ENCODE measurements around the gene MYL9.
"Not testable (repeated sequence)": the region's sequence is repeated elsewhere in the genome, so short reads cannot be mapped to it uniquely, and the experiment has no call there.

Gene MYL9

GRCh38 chr20:36507746-36508145 lies 33.6 kb upstream of the MYL9 start:
- H3K9me3 Mint-ChIP-seq: no peaks in the 10 kb centered on the region
- peaks cover 19% of the 10 kb centered on the region for H3K36me3 Mint-ChIP-seq
- H3K4me3 Mint-ChIP-seq: no peak overlapping the region
- ATAC-seq (ENCODE audit: low read depth) (no peak), DNase-seq (ENCODE audit: low spot score in 2 of 2) (no peak)
- H3K4me1 Mint-ChIP-seq: peaks cover 7% of the 10 kb centered on the region
- H3K27me3 Mint-ChIP-seq: no peaks in the 10 kb centered on the region
- H3K27ac Mint-ChIP-seq: no peak overlapping the region

- Mint-ChIP-seq H3K4me3 (no peak overlapping the region), H3K36me3 (peaks cover 10% of the 10 kb centered on the region), H3K27me3 (no peaks in the 10 kb centered on the region), H3K27ac (peak overlapping the region; percentile 32), H3K4me1 (peaks cover 3% of the 10 kb centered on the region), H3K9me3 (no peaks in the 10 kb centered on the region)
- DNase-seq (ENCODE audit: low spot score in 2 of 2): no peak
- ATAC-seq (ENCODE audit: low read depth): peak; percentile 45
Measured at GRCh38 chr20:36519012-36519719, 22.2 kb upstream of the MYL9 start.

DNA sequence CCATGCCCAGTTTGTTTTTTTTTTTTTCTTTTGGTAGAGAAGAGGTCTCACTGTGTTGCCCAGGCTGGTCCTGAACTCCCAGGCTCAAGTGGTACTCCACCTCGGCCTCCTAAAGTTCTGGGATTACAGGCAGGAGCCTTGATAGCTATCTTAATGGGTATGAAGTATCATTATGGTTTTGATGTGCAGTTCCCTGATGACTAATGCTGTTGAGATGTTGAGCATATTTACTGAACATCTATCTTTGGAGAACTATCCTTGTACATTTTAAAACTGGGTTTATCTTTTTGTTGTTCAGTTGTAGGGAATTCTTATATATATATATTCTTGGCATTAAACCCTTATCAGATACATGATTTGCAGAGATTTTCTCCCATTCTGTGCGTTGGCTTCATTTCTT lies 21.4 kb upstream of the MYL9 start:
- peaks cover 3% of the 10 kb centered on the region for H3K4me1 Mint-ChIP-seq
- no peak overlapping the region for H3K4me3 Mint-ChIP-seq
- no peaks in the 10 kb centered on the region for H3K27me3 Mint-ChIP-seq
- DNase-seq (ENCODE audit: low spot score in 2 of 2): no peak
- ATAC-seq (ENCODE audit: low read depth): no peak
- peaks cover 9% of the 10 kb centered on the region for H3K36me3 Mint-ChIP-seq
- H3K9me3 Mint-ChIP-seq: no peaks in the 10 kb centered on the region
- peak overlapping the region; percentile 32 for H3K27ac Mint-ChIP-seq

DNA sequence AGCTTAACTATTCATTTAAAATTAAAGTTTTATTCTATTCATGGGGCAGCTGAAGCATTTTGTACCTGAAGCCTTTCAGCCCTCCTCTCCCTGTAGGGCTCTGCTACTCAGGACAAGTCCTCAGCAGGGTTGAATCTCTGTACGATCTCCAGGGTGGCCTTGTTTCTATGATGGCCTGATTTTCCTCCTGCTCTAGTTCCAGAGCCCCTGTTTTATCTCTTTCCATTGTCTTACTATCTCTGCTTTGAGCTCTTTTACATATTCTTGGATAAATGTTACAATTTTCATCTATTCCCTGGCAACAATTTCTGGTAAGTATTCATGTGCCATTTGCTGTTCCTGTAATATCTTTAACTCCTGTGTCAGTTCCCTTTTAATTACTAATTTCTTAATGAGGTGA lies 19.8 kb upstream of the MYL9 start:
- DNase-seq (ENCODE audit: low spot score in 2 of 2) (no peak), ATAC-seq (ENCODE audit: low read depth) (no peak)
- Mint-ChIP-seq H3K36me3 (peaks cover 12% of the 10 kb centered on the region), H3K27me3 (no peaks in the 10 kb centered on the region), H3K4me1 (peaks cover 3% of the 10 kb centered on the region), H3K4me3 (no peak overlapping the region), H3K27ac (peak overlapping the region; percentile 2), H3K9me3 (no peaks in the 10 kb centered on the region)

DNA sequence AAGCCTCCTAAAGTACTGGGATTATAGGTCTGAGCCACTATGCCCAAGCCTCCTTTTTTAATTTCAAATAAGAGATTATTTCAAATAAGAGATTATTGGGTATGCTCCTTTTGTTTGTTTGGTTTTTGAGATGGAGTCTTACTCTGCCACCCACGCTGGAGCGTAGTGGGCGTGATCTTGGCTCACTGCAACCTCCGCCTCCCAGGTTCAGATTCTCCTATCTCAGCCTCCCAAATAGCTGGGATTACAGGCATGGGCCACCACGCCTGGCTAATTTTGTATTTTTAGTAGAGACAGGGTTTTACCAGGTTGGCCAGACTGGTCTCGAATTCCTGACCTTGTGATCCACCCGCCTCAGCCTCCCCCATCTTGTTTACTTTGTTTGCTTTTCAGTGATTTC lies 18.9 kb upstream of the MYL9 start:
- H3K4me1 Mint-ChIP-seq; H3K4me3 Mint-ChIP-seq; H3K27me3 Mint-ChIP-seq; DNase-seq (ENCODE audit: low spot score in 2 of 2); ATAC-seq (ENCODE audit: low read depth); H3K9me3 Mint-ChIP-seq: not testable (repeated sequence)
- Mint-ChIP-seq H3K27ac (peak overlapping the region; percentile 14), H3K36me3 (peaks cover 19% of the 10 kb centered on the region)

GRCh38 chr20:36523341-36523740 lies 18.0 kb upstream of the MYL9 start:
- H3K4me1 Mint-ChIP-seq: peaks cover 3% of the 10 kb centered on the region
- ATAC-seq (ENCODE audit: low read depth): no peak
- H3K4me3 Mint-ChIP-seq: no peak overlapping the region
- no peak for DNase-seq (ENCODE audit: low spot score in 2 of 2)
- no peaks in the 10 kb centered on the region for H3K27me3 Mint-ChIP-seq
- peaks cover 26% of the 10 kb centered on the region for H3K36me3 Mint-ChIP-seq
- peak overlapping the region; percentile 45 for H3K27ac Mint-ChIP-seq
- no peaks in the 10 kb centered on the region for H3K9me3 Mint-ChIP-seq

DNA sequence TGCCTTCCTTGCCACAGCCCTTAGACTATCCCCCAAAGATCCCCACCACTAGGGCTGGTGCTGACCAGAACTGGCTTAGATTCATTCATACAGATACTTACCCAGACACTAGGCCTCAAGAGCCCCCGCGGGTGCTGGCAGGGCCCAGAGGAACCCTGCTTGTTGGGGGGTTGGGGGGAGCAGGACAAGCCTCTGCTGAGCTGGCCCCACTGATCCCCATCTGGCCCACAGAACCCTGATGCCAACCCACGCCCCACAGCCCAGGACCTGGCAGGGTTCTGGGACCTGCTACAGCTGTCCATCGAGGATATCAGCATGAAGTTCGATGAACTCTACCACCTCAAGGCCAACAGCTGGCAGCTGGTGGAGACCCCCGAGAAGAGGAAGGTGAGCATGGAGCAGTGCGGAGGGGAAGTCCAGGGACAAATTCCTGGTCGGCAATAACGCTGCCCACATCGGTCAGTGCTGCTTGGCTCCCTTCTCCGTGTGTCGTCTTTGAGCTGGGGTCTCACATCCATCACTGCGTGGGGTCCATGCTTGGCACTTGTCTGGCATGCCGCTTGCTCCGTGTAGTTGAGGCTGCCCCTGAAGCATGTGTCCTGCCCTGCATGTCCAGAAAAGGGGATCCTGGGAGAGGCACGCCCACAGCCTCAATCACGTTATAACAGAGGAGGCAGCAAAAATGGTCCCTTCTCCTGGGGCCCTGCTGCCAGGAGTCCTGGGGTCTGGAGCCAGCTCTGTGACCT lies 15.5 kb upstream of the MYL9 start:
- Mint-ChIP-seq H3K9me3 (no peaks in the 10 kb centered on the region), H3K27me3 (no peaks in the 10 kb centered on the region), H3K4me1 (peaks cover 3% of the 10 kb centered on the region), H3K4me3 (no peak overlapping the region), H3K27ac (no peak overlapping the region), H3K36me3 (peaks cover 23% of the 10 kb centered on the region)
- ATAC-seq (ENCODE audit: low read depth): no peak
- DNase-seq (ENCODE audit: low spot score in 2 of 2): no peak

- peaks cover 3% of the 10 kb centered on the region for H3K4me1 Mint-ChIP-seq
- no peak for DNase-seq (ENCODE audit: low spot score in 2 of 2)
- H3K9me3 Mint-ChIP-seq: no peaks in the 10 kb centered on the region
- peaks cover 22% of the 10 kb centered on the region for H3K36me3 Mint-ChIP-seq
- no peaks in the 10 kb centered on the region for H3K27me3 Mint-ChIP-seq
- H3K4me3 Mint-ChIP-seq: no peak overlapping the region
- H3K27ac Mint-ChIP-seq: no peak overlapping the region
- no peak for ATAC-seq (ENCODE audit: low read depth)
Measured at GRCh38 chr20:36526521-36527011, 14.8 kb upstream of the MYL9 start.

- H3K4me1 Mint-ChIP-seq: peaks cover 5% of the 10 kb centered on the region
- H3K9me3 Mint-ChIP-seq: no peaks in the 10 kb centered on the region
- no peaks in the 10 kb centered on the region for H3K27me3 Mint-ChIP-seq
- H3K27ac Mint-ChIP-seq: peak overlapping the region; percentile 6
- H3K4me3 Mint-ChIP-seq: no peak overlapping the region
- peaks cover 21% of the 10 kb centered on the region for H3K36me3 Mint-ChIP-seq
- DNase-seq (ENCODE audit: low spot score in 2 of 2): no peak
- no peak for ATAC-seq (ENCODE audit: low read depth)
Measured at GRCh38 chr20:36527331-36528125, 13.8 kb upstream of the MYL9 start.

GRCh38 chr20:36528176-36528874 lies 13.0 kb upstream of the MYL9 start:
- peaks cover 21% of the 10 kb centered on the region for H3K36me3 Mint-ChIP-seq
- H3K4me1 Mint-ChIP-seq: peaks cover 4% of the 10 kb centered on the region
- no peaks in the 10 kb centered on the region for H3K9me3 Mint-ChIP-seq
- H3K4me3 Mint-ChIP-seq: no peak overlapping the region
- H3K27ac Mint-ChIP-seq: peak overlapping the region; percentile 47
- ATAC-seq (ENCODE audit: low read depth) (no peak), DNase-seq (ENCODE audit: low spot score in 2 of 2) (no peak)
- H3K27me3 Mint-ChIP-seq: no peaks in the 10 kb centered on the region

DNA sequence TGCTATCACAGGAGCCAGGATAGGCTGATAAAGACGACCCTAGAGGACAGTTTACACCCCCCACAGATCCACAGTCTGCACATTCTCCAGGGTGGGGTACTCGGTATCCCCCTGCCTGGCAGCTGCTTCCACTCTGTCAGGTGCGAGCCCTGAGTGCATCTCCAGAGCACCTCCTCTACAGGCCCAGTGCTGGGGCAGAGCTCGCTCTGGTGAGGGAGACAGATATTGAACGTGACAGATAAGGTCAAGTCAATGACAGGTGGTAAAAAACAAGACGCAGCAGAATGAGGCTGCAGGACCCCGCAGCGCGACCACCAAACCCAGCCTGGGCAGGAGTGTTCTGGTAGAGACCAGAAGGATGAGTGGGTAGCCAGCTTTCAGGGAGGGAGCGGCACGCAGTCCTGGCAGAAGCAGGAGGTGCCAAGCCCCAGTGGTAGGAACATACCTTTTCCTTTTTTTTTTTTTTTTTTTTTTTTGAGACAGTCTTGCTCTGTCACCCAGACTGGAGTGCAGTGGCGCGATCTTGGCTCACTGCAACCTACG lies 12.4 kb upstream of the MYL9 start:
- H3K4me3 Mint-ChIP-seq: no peak overlapping the region
- peaks cover 21% of the 10 kb centered on the region for H3K36me3 Mint-ChIP-seq
- ATAC-seq (ENCODE audit: low read depth): no peak
- no peak for DNase-seq (ENCODE audit: low spot score in 2 of 2)
- H3K4me1 Mint-ChIP-seq: peaks cover 4% of the 10 kb centered on the region
- H3K27ac Mint-ChIP-seq: peak overlapping the region; percentile 47
- no peaks in the 10 kb centered on the region for H3K27me3 Mint-ChIP-seq
- no peaks in the 10 kb centered on the region for H3K9me3 Mint-ChIP-seq

- Mint-ChIP-seq H3K27me3 (no peaks in the 10 kb centered on the region), H3K27ac (no peak overlapping the region)
- ATAC-seq (ENCODE audit: low read depth): no peak
Measured at GRCh38 chr20:36532388-36532787, 8.9 kb upstream of the MYL9 start.

DNA sequence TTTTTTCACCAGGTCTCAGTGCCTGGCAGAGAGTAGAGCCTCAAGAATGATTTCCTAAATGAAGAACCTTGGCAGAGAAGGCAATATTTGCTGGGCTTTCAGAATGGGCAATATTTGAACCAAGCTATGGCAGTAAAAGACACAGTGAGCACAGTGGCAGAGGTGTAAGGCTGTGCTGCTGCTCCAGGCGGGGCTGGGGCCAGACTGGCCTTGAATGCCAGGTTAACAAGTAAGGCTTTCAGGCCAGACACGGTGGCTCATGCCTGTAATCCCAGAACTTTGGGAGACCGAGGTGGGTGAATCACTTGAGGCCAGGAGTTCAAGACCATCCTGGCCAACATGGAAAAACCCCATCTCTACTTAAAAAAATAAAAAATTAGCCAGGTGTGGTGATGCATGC lies 8.5 kb upstream of the MYL9 start:
- Mint-ChIP-seq H3K36me3 (peaks cover 3% of the 10 kb centered on the region), H3K27ac (no peak overlapping the region)

More at GRCh38 chr20:36532388-36532787, 8.9 kb upstream of the MYL9 start:
- no peaks in the 10 kb centered on the region for H3K9me3 Mint-ChIP-seq
- H3K4me3 Mint-ChIP-seq: no peak overlapping the region
- peaks cover 7% of the 10 kb centered on the region for H3K36me3 Mint-ChIP-seq
- peaks cover 4% of the 10 kb centered on the region for H3K4me1 Mint-ChIP-seq
- DNase-seq (ENCODE audit: low spot score in 2 of 2): no peak

More for the DNA sequence above, 8.5 kb upstream of the MYL9 start:
- Mint-ChIP-seq H3K27me3 (no peaks in the 10 kb centered on the region), H3K4me1 (peaks cover 4% of the 10 kb centered on the region), H3K4me3 (no peak overlapping the region), H3K9me3 (no peaks in the 10 kb centered on the region)
- DNase-seq (ENCODE audit: low spot score in 2 of 2) (no peak), ATAC-seq (ENCODE audit: low read depth) (no peak)

All from memory B cell (primary cell).